Measurements from ENCODE around the gene TRIP6. TPM values are rescaled to one million over a fixed set of nuclear protein-coding genes. Genes with fewer than 3 reads are reported as not detected.

The TRIP6 gene, protein sequence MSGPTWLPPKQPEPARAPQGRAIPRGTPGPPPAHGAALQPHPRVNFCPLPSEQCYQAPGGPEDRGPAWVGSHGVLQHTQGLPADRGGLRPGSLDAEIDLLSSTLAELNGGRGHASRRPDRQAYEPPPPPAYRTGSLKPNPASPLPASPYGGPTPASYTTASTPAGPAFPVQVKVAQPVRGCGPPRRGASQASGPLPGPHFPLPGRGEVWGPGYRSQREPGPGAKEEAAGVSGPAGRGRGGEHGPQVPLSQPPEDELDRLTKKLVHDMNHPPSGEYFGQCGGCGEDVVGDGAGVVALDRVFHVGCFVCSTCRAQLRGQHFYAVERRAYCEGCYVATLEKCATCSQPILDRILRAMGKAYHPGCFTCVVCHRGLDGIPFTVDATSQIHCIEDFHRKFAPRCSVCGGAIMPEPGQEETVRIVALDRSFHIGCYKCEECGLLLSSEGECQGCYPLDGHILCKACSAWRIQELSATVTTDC
- 76.3 and 95.2 TPM in 2 replicates for total RNA-seq

DNA sequence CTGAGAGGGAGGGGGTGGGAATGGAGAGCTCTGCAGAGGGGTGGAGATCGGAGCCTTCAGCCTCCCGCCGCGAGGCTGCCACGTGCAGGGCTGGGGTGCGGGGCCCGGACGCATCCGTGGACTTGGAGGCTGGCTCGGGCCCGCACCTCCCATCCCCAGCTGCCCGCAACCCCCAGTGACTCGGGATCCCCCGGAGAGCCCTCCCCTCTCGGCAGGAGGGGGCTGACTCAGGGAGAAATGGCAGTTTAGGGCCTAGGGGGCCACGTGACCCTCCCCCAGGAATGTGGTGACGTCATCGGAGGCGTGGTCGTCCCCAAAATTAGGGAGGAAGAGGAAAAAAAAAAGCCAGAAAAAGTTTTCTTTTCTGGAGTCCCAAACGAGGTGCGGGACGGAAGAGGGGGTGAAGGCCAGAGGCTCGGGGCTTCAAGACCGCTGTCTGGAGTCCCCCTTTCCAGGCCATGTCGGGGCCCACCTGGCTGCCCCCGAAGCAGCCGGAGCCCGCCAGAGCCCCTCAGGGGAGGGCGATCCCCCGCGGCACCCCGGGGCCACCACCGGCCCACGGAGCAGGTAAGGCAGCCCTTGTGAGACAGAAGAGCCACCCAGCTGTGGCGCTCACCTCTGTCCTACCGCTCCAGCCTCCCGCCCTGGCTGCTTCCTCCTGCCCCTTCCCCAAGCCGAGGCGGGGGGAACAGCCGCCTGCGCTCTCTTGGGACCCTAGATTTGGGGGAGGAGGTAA is at the start of gene TRIP6:
Gene TRIP6, plus strand, starts transcription at position 348 of the 736 bp plus-strand sequence. Its CDS starts 111 bp downstream, at position 459.

DNA sequence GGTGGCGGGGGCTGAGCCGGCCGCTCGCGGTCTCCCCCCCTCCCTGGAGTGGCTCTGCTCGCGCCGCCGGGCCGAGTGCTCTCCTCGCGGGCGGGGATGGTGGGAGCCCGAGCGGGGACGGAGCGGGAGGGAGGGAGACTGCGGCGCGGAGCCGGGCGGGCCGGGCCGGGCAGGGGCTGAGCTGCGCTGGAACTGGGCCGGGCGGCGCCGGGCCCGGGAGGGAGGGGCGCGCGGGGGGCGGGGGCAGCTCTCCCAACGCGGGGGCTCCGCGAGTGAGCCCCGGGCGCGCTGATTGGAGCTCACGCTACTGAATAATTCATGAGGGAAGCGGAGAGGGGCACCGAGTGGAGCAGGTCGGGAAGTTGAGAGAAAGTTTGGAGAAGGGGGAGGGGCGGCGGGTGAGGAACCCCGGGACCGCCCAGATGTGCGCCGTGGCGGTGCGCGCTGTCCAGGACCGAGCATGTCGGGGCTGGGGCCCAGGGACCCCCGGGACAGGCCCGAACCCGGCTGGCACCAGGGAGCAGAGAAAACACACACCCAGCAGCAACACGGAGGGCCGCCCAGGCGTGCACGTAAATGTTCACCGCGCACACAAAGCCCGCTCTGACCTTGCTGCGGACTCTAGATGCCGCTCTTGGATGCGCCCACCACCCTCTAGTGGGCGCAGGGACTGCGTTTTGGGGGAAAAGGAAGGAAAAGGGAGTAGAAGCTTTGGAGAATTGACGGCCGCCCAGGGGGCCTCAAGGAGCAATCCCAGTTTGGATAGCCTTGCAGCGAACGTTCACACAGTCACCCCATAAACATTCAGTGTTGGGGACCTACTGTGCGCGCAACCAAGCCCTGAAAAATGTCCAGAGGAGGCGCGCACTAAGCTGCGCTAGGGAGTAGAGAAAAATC is 39.6 kb upstream of the TRIP6 start, which contains the start of gene EPHB4:
Gene EPHB4, minus strand, starts transcription at position 194 of the 897 bp plus-strand sequence. CDS start 493 bp downstream, outside the sequence.

DNA sequence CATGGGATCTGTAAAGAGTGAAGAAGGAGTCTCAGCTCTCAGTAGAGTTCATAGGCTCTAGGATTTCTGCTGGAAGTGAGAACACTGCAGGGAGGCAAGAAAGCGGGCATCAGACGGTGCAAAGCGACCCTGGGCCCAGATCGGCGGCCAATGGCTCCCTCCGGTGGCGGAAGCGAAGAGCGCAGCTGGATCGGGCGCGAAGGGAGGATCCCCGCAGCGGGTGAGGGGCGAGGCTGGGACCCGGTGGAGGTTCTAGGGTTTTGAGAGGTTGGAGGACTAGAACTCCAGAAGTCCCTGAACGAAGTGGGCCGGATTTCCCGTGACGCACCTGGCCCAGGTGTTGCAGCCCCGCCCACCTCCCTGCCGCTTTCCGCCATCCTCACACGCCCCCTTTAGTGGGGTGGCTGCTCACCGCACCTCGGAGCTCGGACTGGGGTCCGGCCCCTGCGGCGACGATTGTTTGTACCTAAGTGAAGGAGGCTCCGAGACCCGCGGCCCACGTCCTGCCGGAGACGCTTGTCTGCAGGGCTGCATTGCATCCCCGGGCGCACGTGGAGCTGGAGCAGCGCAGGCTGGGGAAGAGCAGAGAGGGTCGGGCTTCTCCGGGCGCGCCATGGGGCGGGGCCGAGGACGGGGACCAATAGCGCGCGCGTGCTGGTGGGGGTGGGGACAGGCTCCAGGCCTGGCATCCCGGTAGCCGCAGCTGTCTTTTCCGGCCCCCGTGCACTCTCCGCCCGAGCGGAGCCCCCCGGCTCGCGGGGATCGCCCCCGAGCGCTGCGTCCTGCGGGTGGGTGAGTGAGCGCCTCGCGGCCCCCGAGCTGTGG is 14.9 kb upstream of the TRIP6 start, which contains the start of gene SLC12A9:
Gene SLC12A9, plus strand, starts transcription at position 666 of the 825 bp plus-strand sequence. CDS start 1,485 bp downstream, outside the sequence.

DNA sequence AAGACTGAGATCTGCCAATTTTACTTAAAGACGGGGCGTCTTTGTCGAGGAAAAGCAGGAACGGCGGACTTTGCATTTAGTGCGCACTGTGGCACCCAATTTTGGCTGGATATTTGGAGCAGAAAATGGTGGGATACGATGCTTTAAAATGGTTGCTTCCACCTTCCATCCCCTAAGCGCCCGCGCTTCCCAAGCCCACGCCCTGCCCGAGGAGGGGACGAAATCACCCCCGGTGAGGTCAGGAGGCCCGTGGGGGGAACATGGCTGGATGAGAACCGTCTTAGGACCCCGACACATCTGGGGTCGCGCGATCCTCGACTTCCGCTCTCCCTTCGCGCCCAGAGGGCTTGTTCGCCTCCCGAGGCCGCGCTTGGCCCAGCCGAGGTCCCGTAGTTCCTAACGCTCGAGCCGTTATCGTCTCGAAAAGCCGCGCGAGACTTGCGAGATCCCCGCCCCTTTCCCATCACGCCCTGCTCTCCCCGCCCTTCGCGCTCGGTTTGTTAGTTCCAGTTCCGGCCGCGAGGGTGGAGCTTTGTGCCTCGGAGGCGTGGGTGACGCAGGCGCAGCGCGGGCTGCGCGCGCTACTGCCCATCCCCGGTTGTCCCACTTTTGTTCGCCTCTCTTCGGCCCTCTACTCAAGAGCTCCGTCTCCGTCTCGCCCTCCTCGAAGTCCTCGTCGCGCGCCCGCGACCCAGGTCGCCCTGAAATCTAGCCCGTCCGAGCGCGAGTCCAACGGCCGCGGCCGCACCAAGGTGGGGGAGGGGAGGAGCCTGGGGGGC is 7.6 kb downstream of the TRIP6 start, which contains the start of gene SRRT:
Gene SRRT, plus strand, starts transcription at position 527 of the 779 bp plus-strand sequence. CDS start 488 bp downstream, outside the sequence.

DNA sequence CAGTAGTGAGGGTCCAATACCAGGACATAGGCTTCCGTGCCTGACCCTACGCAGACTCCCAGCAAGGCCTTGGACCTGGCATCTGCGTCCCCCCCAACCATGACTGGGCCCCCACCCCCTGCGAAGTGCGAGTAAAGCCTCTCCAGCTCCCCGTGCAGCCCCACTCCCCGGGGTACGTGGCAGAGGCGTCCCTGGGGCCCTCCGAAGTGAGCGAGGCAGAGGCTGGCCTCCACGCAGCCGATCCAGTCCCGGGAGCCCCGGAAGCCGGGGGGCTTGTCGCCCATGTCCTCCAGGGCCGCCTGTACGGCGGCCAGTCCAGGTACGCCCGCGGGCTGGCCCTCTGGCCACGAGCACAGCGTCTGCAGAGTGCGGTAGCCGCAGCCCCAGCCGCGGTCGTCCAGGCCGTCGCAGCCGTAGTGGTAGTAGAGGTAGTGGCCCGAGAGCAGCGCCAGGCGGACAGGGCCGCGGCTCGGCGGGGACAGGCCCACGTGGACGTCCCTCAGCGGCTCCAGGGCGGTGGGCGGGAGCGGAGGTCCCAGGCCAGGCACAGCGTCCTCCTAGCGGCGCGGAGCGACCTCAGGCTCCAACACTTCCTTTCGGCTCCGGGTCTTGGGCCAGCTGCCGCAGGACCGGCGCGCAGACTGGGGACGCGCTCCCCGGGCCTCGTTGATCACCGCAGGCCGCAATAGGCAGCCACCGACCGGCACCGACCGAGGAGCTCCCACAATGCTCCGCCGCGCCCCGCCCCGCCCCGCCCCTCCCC is 22.0 kb downstream of the TRIP6 start, which contains the start of gene UFSP1:
Gene UFSP1, minus strand, starts transcription at position 728 of the 763 bp plus-strand sequence. Its CDS starts 444 bp downstream, at position 284.

DNA sequence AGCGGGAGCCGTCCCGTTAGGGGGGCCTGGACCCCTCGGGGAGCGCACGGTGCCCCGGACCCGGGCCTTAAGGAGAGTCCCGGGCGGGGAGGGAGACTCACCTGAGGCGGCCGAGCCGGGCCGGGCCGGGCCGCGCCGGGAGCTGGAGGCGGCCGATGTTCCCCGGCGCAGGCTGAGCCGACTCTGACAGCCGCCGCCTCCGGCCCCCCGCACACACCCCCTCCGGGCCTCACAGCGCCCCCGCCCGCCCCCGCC is 28.4 kb downstream of the TRIP6 start, which contains the start of gene ACHE:
Gene ACHE, minus strand, starts transcription at position 188 of the 255 bp plus-strand sequence. CDS start 1,656 bp downstream, outside the sequence.

Other genes starting within 250 kb of the TRIP6 start
- gene TFR2, start 225.8 kb upstream of the TRIP6 start, total RNA-seq, result 0.17 and 0.30 TPM in 2 replicates
- not detected in 2 replicates for gene ACTL6B, start 210.9 kb upstream of the TRIP6 start, total RNA-seq
- gene GNB2, start 193.6 kb upstream of the TRIP6 start, total RNA-seq, result 283 and 322 TPM in 2 replicates
- gene GIGYF1, start 173.1 kb upstream of the TRIP6 start, total RNA-seq, result 9.2 and 11.8 TPM in 2 replicates
- gene POP7, start 161.3 kb upstream of the TRIP6 start, total RNA-seq, result 56.2 and 63.2 TPM in 2 replicates
- gene EPO, start 146.9 kb upstream of the TRIP6 start, total RNA-seq, result not detected in 2 replicates
- gene ZAN, start 133.8 kb upstream of the TRIP6 start, total RNA-seq, result not detected in 2 replicates
- 42.2 and 46.8 TPM in 2 replicates for gene EPHB4, start 39.9 kb upstream of the TRIP6 start, total RNA-seq
- gene SLC12A9, start 14.7 kb upstream of the TRIP6 start, total RNA-seq, result 17.1 and 18.0 TPM in 2 replicates
- gene SRRT, start 7.7 kb downstream of the TRIP6 start, total RNA-seq, result 93.8 and 104 TPM in 2 replicates
- gene UFSP1, start 22.3 kb downstream of the TRIP6 start, total RNA-seq, result 3.2 and 6.7 TPM in 2 replicates
- gene ACHE, start 28.5 kb downstream of the TRIP6 start, total RNA-seq, result 0.34 TPM in 1 of 2 replicates, not detected in the other
- gene MUC3A, start 82.1 kb downstream of the TRIP6 start, total RNA-seq, result not detected in 2 replicates
- gene MUC12, start 102.2 kb downstream of the TRIP6 start, total RNA-seq, result 1.2 and 1.8 TPM in 2 replicates
- gene MUC17, start 152.7 kb downstream of the TRIP6 start, total RNA-seq, result not detected in 2 replicates
- 6.6 and 7.1 TPM in 2 replicates for gene TRIM56, start 218.1 kb downstream of the TRIP6 start, total RNA-seq